HG02884 (cell line): ENCODE data around the gene DSTN.

Experiments used
- ATAC-seq: cut with Tn5 transposase; IDR thresholded peaks from one replicate; pipeline ENCODE4 v1.9.1; 2021; ENCODE audit warnings: mild to moderate bottlenecking, moderate library complexity; ENCODE audit not compliant: unreplicated experiment

The DSTN gene

GRCh38 chr20:17569616-17570346 is at the start of gene DSTN:
TSS of gene DSTN (plus strand) at chr20:17570075. CDS start at chr20:17570209, 134 bp downstream.
- ATAC-seq = peak; percentile 83

GRCh38 chr20:17520583-17520982 is 49.3 kb upstream of the DSTN start:
- ATAC-seq = no peak

- no peak for ATAC-seq
Measured at GRCh38 chr20:17522528-17522927, 47.3 kb upstream of the DSTN start.

- no peak for ATAC-seq
Measured at GRCh38 chr20:17523326-17523725, 46.5 kb upstream of the DSTN start.

- no peak for ATAC-seq
Measured at GRCh38 chr20:17524560-17524959, 45.3 kb upstream of the DSTN start.

GRCh38 chr20:17525132-17525531 is 44.7 kb upstream of the DSTN start:
- ATAC-seq = no peak

GRCh38 chr20:17525650-17526049 is 44.2 kb upstream of the DSTN start:
- no peak for ATAC-seq

GRCh38 chr20:17529586-17529985 is 40.3 kb upstream of the DSTN start:
- no peak for ATAC-seq

GRCh38 chr20:17530153-17530552 is 39.7 kb upstream of the DSTN start:
- no peak for ATAC-seq

- no peak for ATAC-seq
Measured at GRCh38 chr20:17530716-17531664, 38.9 kb upstream of the DSTN start, which contains the start of gene BFSP1. TSS of gene BFSP1 (minus strand) at chr20:17531379. CDS start at chr20:17531329, 50 bp downstream.

GRCh38 chr20:17531665-17532025 is 38.2 kb upstream of the DSTN start:
- no peak for ATAC-seq

- no peak for ATAC-seq
Measured at GRCh38 chr20:17533396-17533795, 36.5 kb upstream of the DSTN start.

GRCh38 chr20:17534077-17534476 is 35.8 kb upstream of the DSTN start:
- ATAC-seq = no peak

GRCh38 chr20:17536944-17537444 is 32.9 kb upstream of the DSTN start:
- peak; percentile 90 for ATAC-seq

GRCh38 chr20:17537959-17538358 is 31.9 kb upstream of the DSTN start:
- no peak for ATAC-seq

GRCh38 chr20:17538517-17539170 is 31.2 kb upstream of the DSTN start:
- ATAC-seq = no peak

- no peak for ATAC-seq
Measured at GRCh38 chr20:17541596-17541995, 28.3 kb upstream of the DSTN start.

- no peak for ATAC-seq
Measured at GRCh38 chr20:17541996-17542395, 27.9 kb upstream of the DSTN start.

- no peak for ATAC-seq
Measured at GRCh38 chr20:17542481-17542880, 27.4 kb upstream of the DSTN start.

- no peak for ATAC-seq
Measured at GRCh38 chr20:17542993-17543412, 26.9 kb upstream of the DSTN start.

- ATAC-seq = no peak
Measured at GRCh38 chr20:17543531-17544131, 26.2 kb upstream of the DSTN start.
